GM12878 (cell line): ENCODE data around the gene ARHGEF10L. TPM values are rescaled to one million over a fixed set of nuclear protein-coding genes. Genes with fewer than 3 reads are reported as not detected.

ENCODE experiments used
- ATAC-seq: fragments of 200-7000 bp; cut with Tn5 transposase; 3 replicates; pipeline ENCODE4 v1.9.1; 2020; ENCODE audit warnings: mild to moderate bottlenecking, moderate library complexity
- BruUV-seq: library from RNA; stranded (reverse); fragments of 400-500 nt; replicated peaks from 2 replicates; lab custom pipeline; 2021; lab: Mats Ljungman, UMichigan
- CTCF ChIA-PET: fragments of 300-600 bp; sonication (Branson Sonifier 250); formaldehyde crosslinking; extraction: SDS; loops from one replicate; lab custom pipeline; 2021; ENCODE audit warnings: inconsistent platforms; lab: Yijun Ruan, JAX
- POLR2A ChIA-PET: fragments of 350-600 bp; formaldehyde crosslinking; extraction: SDS; loops from one replicate; lab custom pipeline; 2021; ENCODE audit warnings: inconsistent platforms; lab: Charles Lee
- RAD21 ChIA-PET: fragments of 300-600 bp; sonication (Branson Sonifier 250); formaldehyde crosslinking; loops from one replicate; lab custom pipeline; 2023; ENCODE audit warnings: antibody characterized with exemption; ENCODE audit not compliant: unreplicated experiment; lab: Charles Lee
- SMC1A ChIA-PET: fragments of 300-600 bp; sonication (Branson Sonifier 250); formaldehyde crosslinking; loops from one replicate; lab custom pipeline; 2023; ENCODE audit not compliant: unreplicated experiment, uncharacterized antibody; lab: Charles Lee
- DNase-seq: peaks from one replicate; pipeline ENCODE4 v3.0.0-alpha.2; 2011; ENCODE audit warnings: low read depth, low spot score
- FAIRE-seq: peaks from 3 replicates; lab custom pipeline; 2011; peaks lifted over from hg19 to GRCh38; lab: Jason Lieb, UNC
- H2AFZ ChIP-seq: 2 replicates; pipeline ENCODE4 v1.6.0; 2011; ENCODE audit warnings: low read depth, low read length, control low read depth; ENCODE audit not compliant: control insufficient read depth
- H3K27ac ChIP-seq: 2 replicates; pipeline ENCODE4 v1.5.1; 2011; ENCODE audit warnings: control low read depth; ENCODE audit not compliant: control insufficient read depth, insufficient read depth
- H3K27me3 ChIP-seq, 2 experiments: replicated peaks in 1 of 2; 2 replicates each; pipeline versions ENCODE4 v1.6.0 to v1.6.1; 2011; ENCODE audit warnings: low read length in 1 of 2; ENCODE audit not compliant: control insufficient read depth in 2 of 2, insufficient read depth in 2 of 2
- H3K36me3 ChIP-seq, 2 experiments: 2 replicates each; pipeline ENCODE4 v1.5.1; 2011; ENCODE audit warnings: low read length in 1 of 2; ENCODE audit not compliant: control insufficient read depth in 2 of 2, insufficient read depth in 2 of 2
- H3K4me1 ChIP-seq: 2 replicates; pipeline ENCODE4 v1.6.1; 2011; ENCODE audit warnings: mild to moderate bottlenecking, low read length, moderate library complexity, mixed read lengths; ENCODE audit not compliant: control insufficient read depth, insufficient read depth
- H3K4me2 ChIP-seq: 2 replicates; pipeline ENCODE4 v1.6.0; 2011; ENCODE audit warnings: control low read depth; ENCODE audit not compliant: control insufficient read depth, insufficient read depth
- H3K4me3 ChIP-seq: fragments of 200-600 bp; sonication (generic); 2 replicates; pipeline ENCODE4 v1.5.1; 2016
- H3K79me2 ChIP-seq: 2 replicates; pipeline ENCODE4 v1.6.0; 2011; ENCODE audit warnings: low read length; ENCODE audit not compliant: control insufficient read depth, insufficient read depth
- H3K9ac ChIP-seq: 2 replicates; pipeline ENCODE4 v1.8.0; 2011; ENCODE audit warnings: low read length, control low read depth, mixed read lengths; ENCODE audit not compliant: control insufficient read depth, insufficient read depth
- H3K9me3 ChIP-seq: replicated peaks from 3 replicates; pipeline ENCODE4 v1.5.1; 2011; ENCODE audit warnings: mild to moderate bottlenecking, low read length; ENCODE audit not compliant: control insufficient read depth, insufficient read depth
- H4K20me1 ChIP-seq: 2 replicates; pipeline ENCODE4 v1.6.0; 2011; ENCODE audit not compliant: control insufficient read depth, insufficient read depth
- EED ChIP-seq: sonication (generic); IDR thresholded peaks from 2 replicates; pipeline ENCODE4 v1.6.1; 2016; ENCODE audit warnings: antibody characterized with exemption, low read depth
- IKZF2 ChIP-seq, 2 experiments: fragments of 450-650 bp; IDR thresholded peaks; 2 replicates each; pipeline ENCODE4 v1.6.1; 2017; ENCODE audit warnings: mild to moderate bottlenecking in 2 of 2, moderate library complexity in 2 of 2
- JUND ChIP-seq: IDR thresholded peaks from 2 replicates; pipeline ENCODE4 v1.6.1; 2012; ENCODE audit warnings: low read depth, mild to moderate bottlenecking, low read length, improper control_type of control experiment, moderate library complexity
- MXI1 ChIP-seq: fragments of 150-350 bp; IDR thresholded peaks from 2 replicates; pipeline ENCODE4 v1.6.1; 2011; ENCODE audit warnings: low read depth, mild to moderate bottlenecking, inconsistent platforms, low read length, improper control_type of control experiment
- NBN ChIP-seq: fragments of 450-650 bp; IDR thresholded peaks from 2 replicates; pipeline ENCODE4 v1.6.1; 2016
- NFIC ChIP-seq: IDR thresholded peaks from 2 replicates; pipeline ENCODE4 v1.6.1; 2012; ENCODE audit warnings: low read depth, mild to moderate bottlenecking, inconsistent platforms, low read length, moderate library complexity
- NRF1 ChIP-seq: conservative IDR thresholded peaks from 2 replicates; pipeline ENCODE4 v1.6.1; 2011; ENCODE audit warnings: mild to moderate bottlenecking, low read depth, low read length, improper control_type of control experiment
- POLR2AphosphoS5 ChIP-seq: IDR thresholded peaks from 2 replicates; pipeline ENCODE4 v1.6.1; 2011; ENCODE audit warnings: mild to moderate bottlenecking, low read length, inconsistent platforms
- RAD21 ChIP-seq: IDR thresholded peaks from 2 replicates; pipeline ENCODE4 v1.6.1; 2011; ENCODE audit warnings: mild to moderate bottlenecking, low read depth, low read length, moderate library complexity; ENCODE audit not compliant: insufficient read depth
- TBL1XR1 ChIP-seq: IDR thresholded peaks from 2 replicates; pipeline ENCODE4 v1.6.1; 2012; ENCODE audit warnings: low read depth, low read length, improper control_type of control experiment
- ZNF207 ChIP-seq: fragments of 450-650 bp; IDR thresholded peaks from 2 replicates; pipeline ENCODE4 v1.6.1; 2014; ENCODE audit warnings: antibody characterized with exemption, mild to moderate bottlenecking, borderline replicate concordance
- WGBS: methylation state at CpG from one replicate; pipeline ENCODE4 v1.1.6; 2016; ENCODE audit warnings: low lambda C conversion rate; ENCODE audit not compliant: insufficient replicate concordance, insufficient coverage; ENCODE audit errors: missing lambda C conversion rate; 5-methylcytosine and 5-hydroxymethylcytosine counted together
- in situ Hi-C: fragments of 300-500 bp; cut with MboI; formaldehyde crosslinking; loops from 9 replicates; pipeline ENCODE4 v1.14.3; 2018; ENCODE audit warnings: mixed read lengths
- intact Hi-C: fragments of 100-400 bp; cut with micrococcal nuclease; formaldehyde crosslinking; loops from one replicate; pipeline ENCODE4 v1.14.2; 2022; ENCODE audit not compliant: unreplicated experiment
- polyA plus RNA-seq, 11 experiments: library from polyadenylated mRNA; depleted of rRNA in 4 of 11; unstranded in 6 of 11; stranded (reverse) in 5 of 11; fragments of >200 nt; fragmentation: Nextera tagmentation in 4 of 11; fragmentation: Illumina TruSeq in 1 of 11; extraction: Ambion mirVana in 4 of 11; extraction: Trizol in 1 of 11; gene quantifications; 1 replicate in 1 of 11; 2 replicates in 10 of 11; pipeline versions ENCODE4 v1.2.1 to v1.2.3, GENCODE V29; 2011 to 2016; ENCODE audit warnings: inconsistent platforms in 2 of 11, missing spikeins in 2 of 11, low read depth in 1 of 11
- total RNA-seq, 4 experiments: library from RNA; depleted of rRNA in 3 of 4; stranded (reverse); fragments of >200 nt in 3 of 4; fragmentation: Illumina TruSeq in 1 of 4; extraction: Trizol in 1 of 4; gene quantifications; 2 replicates each; pipeline versions ENCODE4 v1.2.1 to v1.2.3, GENCODE V29; 2013 to 2021
- TF ChIP-seq, protein P1 (sequence below): fragments of 450-650 bp; formaldehyde crosslinking; IDR thresholded peaks from 2 replicates; pipeline ENCODE4 v1.4.0; 2022; ENCODE audit warnings: mild to moderate bottlenecking, moderate library complexity
- TF ChIP-seq, protein P2 (sequence below): IDR thresholded peaks from 2 replicates; pipeline ENCODE4 v1.6.1; 2012; ENCODE audit warnings: low read depth, low read length, improper control_type of control experiment
- TF ChIP-seq, protein P3 (sequence below): fragments of 450-650 bp; IDR thresholded peaks from 2 replicates; pipeline ENCODE4 v1.6.1; 2017; ENCODE audit warnings: low read depth, mild to moderate bottlenecking, moderate library complexity
- TF ChIP-seq, protein P4 (sequence below): IDR thresholded peaks from 2 replicates; pipeline ENCODE4 v1.6.1; 2011; ENCODE audit warnings: low read depth, low read length, improper control_type of control experiment, borderline replicate concordance

Gene ARHGEF10L
- total and polyA plus RNA-seq, 10 of the 15 experiments (the other 5 are each of a cell fraction or from before 2014, with no cell fraction given) = 0.05 to 0.94 (median 0.28) TPM; not detected in 2

DNA sequence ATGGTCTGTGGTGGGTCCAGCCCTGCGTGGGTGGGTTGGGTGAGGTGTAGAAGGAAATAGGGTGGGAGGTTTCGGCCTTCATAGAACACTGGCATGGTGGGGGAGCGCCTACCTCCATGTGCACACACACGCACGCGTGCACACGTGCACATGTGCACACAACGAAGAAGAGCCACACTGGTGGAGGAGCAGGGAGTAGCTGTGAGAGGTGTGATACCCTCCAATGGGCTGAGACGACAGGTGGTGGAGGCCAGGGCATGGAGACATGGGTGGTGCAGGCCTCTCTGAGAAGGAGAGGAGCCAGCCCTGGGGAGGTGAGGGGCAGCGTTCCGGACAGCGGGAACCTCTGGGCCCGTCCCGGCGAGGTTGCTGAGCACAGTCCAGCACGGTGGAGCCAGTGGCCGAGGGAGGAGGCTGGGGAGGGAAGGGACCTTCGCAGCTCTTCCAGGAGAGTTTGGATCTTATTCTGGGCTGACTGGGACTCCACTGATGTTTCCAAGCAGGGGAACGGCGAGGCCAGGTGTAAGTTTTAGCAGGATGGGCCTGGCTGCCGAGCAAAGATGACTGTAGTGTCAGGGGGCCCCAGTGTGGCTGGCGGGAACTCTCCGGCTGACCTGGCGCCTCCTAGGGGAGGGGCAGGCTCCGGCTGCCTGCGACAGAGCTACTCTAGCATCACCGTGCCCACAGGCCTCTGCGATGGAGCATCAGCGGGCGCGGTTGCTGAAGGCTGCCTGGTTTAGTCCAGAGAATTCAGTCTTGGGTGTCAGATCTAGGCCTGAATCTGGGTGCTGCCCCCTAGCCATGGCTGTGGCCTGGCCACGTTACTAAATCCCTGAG lies 107.2 kb downstream of the ARHGEF10L start:
- Histone ChIP-seq H3K4me3 (no peak overlapping the region), H3K27ac (no peak overlapping the region), H3K9me3 (no peaks in the 10 kb centered on the region), H3K4me2 (no peak overlapping the region), H4K20me1 (no peaks in the 10 kb centered on the region), H3K27me3 (no peaks in the 10 kb centered on the region; a peak in 2 of 4 replicates), H3K79me2 (no peaks in the 10 kb centered on the region), H3K9ac (no peak overlapping the region), H3K36me3 (no peaks in the 10 kb centered on the region), H2AFZ (no peak overlapping the region), H3K4me1 (no peaks in the 10 kb centered on the region)
- no peak for ATAC-seq
- TF ChIP-seq NRF1 (no peak), POLR2AphosphoS5 (no peak), ZNF207 (no peak), JUND (no peak), MXI1 (no peak), EED (no peak), NFIC (no peak), NBN (no peak), IKZF2 (IDR thresholded peaks at IDR 0.05) (no peak), TBL1XR1 (no peak), RAD21 (no peak)
- TF ChIP-seq, protein P1, sequence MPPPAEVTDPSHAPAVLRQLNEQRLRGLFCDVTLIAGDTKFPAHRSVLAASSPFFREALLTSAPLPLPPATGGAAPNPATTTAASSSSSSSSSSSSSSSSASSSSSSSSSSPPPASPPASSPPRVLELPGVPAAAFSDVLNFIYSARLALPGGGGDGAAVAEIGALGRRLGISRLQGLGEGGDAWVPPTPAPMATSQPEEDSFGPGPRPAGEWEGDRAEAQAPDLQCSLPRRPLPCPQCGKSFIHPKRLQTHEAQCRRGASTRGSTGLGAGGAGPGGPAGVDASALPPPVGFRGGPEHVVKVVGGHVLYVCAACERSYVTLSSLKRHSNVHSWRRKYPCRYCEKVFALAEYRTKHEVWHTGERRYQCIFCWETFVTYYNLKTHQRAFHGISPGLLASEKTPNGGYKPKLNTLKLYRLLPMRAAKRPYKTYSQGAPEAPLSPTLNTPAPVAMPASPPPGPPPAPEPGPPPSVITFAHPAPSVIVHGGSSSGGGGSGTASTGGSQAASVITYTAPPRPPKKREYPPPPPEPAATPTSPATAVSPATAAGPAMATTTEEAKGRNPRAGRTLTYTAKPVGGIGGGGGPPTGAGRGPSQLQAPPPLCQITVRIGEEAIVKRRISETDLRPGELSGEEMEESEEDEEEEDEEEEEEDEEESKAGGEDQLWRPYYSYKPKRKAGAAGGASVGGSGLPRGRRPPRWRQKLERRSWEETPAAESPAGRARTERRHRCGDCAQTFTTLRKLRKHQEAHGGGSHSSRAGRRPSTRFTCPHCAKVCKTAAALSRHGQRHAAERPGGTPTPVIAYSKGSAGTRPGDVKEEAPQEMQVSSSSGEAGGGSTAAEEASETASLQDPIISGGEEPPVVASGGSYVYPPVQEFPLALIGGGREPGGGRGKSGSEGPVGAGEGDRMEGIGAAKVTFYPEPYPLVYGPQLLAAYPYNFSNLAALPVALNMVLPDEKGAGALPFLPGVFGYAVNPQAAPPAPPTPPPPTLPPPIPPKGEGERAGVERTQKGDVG = no peak
- TF ChIP-seq, protein P2, sequence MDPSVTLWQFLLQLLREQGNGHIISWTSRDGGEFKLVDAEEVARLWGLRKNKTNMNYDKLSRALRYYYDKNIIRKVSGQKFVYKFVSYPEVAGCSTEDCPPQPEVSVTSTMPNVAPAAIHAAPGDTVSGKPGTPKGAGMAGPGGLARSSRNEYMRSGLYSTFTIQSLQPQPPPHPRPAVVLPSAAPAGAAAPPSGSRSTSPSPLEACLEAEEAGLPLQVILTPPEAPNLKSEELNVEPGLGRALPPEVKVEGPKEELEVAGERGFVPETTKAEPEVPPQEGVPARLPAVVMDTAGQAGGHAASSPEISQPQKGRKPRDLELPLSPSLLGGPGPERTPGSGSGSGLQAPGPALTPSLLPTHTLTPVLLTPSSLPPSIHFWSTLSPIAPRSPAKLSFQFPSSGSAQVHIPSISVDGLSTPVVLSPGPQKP = no peak
- TF ChIP-seq, protein P3, sequence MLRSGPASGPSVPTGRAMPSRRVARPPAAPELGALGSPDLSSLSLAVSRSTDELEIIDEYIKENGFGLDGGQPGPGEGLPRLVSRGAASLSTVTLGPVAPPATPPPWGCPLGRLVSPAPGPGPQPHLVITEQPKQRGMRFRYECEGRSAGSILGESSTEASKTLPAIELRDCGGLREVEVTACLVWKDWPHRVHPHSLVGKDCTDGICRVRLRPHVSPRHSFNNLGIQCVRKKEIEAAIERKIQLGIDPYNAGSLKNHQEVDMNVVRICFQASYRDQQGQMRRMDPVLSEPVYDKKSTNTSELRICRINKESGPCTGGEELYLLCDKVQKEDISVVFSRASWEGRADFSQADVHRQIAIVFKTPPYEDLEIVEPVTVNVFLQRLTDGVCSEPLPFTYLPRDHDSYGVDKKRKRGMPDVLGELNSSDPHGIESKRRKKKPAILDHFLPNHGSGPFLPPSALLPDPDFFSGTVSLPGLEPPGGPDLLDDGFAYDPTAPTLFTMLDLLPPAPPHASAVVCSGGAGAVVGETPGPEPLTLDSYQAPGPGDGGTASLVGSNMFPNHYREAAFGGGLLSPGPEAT = no peak
- TF ChIP-seq, protein P4, sequence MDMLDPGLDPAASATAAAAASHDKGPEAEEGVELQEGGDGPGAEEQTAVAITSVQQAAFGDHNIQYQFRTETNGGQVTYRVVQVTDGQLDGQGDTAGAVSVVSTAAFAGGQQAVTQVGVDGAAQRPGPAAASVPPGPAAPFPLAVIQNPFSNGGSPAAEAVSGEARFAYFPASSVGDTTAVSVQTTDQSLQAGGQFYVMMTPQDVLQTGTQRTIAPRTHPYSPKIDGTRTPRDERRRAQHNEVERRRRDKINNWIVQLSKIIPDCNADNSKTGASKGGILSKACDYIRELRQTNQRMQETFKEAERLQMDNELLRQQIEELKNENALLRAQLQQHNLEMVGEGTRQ = no peak
- RAD21 ChIA-PET = no interaction called here
- WGBS = 25% methylated on average over 32 of the region's 32 CpGs
- no TSS peak for BruUV-seq
- POLR2A ChIA-PET = no interaction called here
- intact Hi-C loops (no loop called here), in situ Hi-C loops (no loop called here)
- SMC1A ChIA-PET = no interaction called here
- CTCF ChIA-PET = no interaction called here
- DNase-seq = no peak
- no peak for FAIRE-seq
